SU-DHL-6 (cell line): ENCODE data around the gene FAM200B.

ENCODE experiments used
- EZH2phosphoT487 ChIP-seq: fragments of 200-600 bp; sonication (generic), shearing (Covaris generic); conservative IDR thresholded peaks from 2 replicates; pipeline ENCODE4 v1.6.1; 2018; ENCODE audit warnings: mild to moderate bottlenecking, antibody characterized with exemption, low read length, moderate library complexity, mixed read lengths
- TF ChIP-seq, protein P1 (sequence below): fragments of 200-600 bp; sonication (generic); IDR thresholded peaks from one replicate; pipeline ENCODE4 v1.5.1; 2017; ENCODE audit warnings: antibody characterized with exemption, mild to moderate bottlenecking, low read length, moderate library complexity; ENCODE audit not compliant: insufficient read depth, poor library complexity, severe bottlenecking

GRCh38 chr4:15718465-15718864, 36.8 kb downstream of the FAM200B start:
- TF ChIP-seq, protein P1, sequence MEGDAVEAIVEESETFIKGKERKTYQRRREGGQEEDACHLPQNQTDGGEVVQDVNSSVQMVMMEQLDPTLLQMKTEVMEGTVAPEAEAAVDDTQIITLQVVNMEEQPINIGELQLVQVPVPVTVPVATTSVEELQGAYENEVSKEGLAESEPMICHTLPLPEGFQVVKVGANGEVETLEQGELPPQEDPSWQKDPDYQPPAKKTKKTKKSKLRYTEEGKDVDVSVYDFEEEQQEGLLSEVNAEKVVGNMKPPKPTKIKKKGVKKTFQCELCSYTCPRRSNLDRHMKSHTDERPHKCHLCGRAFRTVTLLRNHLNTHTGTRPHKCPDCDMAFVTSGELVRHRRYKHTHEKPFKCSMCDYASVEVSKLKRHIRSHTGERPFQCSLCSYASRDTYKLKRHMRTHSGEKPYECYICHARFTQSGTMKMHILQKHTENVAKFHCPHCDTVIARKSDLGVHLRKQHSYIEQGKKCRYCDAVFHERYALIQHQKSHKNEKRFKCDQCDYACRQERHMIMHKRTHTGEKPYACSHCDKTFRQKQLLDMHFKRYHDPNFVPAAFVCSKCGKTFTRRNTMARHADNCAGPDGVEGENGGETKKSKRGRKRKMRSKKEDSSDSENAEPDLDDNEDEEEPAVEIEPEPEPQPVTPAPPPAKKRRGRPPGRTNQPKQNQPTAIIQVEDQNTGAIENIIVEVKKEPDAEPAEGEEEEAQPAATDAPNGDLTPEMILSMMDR: no peak
- no peak for TF ChIP-seq EZH2phosphoT487
